Mesothelial cell of epicardium (in vitro differentiated cells): ENCODE results near the gene PKD2. TPM values are rescaled to one million over a fixed set of nuclear protein-coding genes. Genes with fewer than 3 reads are reported as not detected.
A peak's percentile ranks its signal among the peaks of the same experiment; 100 is the strongest.

Experiments
- DNase-seq, 2 experiments: peaks; one replicate each; pipeline ENCODE4 v3.0.0; 2021; ENCODE audit warnings: low spot score in 2 of 2; ENCODE audit not compliant: unreplicated experiment in 2 of 2
- H3K27ac Mint-ChIP-seq: 2 replicates; pipeline ENCODE4 v1.8.0; 2021; ENCODE audit warnings: mixed read lengths
- H3K27me3 Mint-ChIP-seq: 2 replicates; pipeline ENCODE4 v1.8.0; 2021; ENCODE audit warnings: low read depth, mixed read lengths
- H3K36me3 Mint-ChIP-seq: 2 replicates; pipeline ENCODE4 v1.8.0; 2021; ENCODE audit warnings: mixed read lengths
- H3K4me1 Mint-ChIP-seq: 2 replicates; pipeline ENCODE4 v1.8.0; 2021; ENCODE audit warnings: mixed read lengths
- H3K4me3 Mint-ChIP-seq: 2 replicates; pipeline ENCODE4 v1.8.0; 2021; ENCODE audit warnings: mild to moderate bottlenecking, moderate library complexity, mixed read lengths
- H3K9me3 Mint-ChIP-seq: 2 replicates; pipeline ENCODE4 v1.8.0; 2021; ENCODE audit warnings: mixed read lengths
- CTCF ChIP-seq: fragments of 200-600 bp; sonication (generic); IDR thresholded peaks from one replicate; pipeline ENCODE4 v1.5.0; 2021; ENCODE audit warnings: antibody characterized with exemption; ENCODE audit not compliant: unreplicated experiment
- total RNA-seq: library from RNA; stranded (reverse); gene quantifications from 3 replicates; pipeline ENCODE4 v1.2.1, GENCODE V29; 2021

PKD2 gene
- total RNA-seq, 1 donor from 2014 or later, result 65.7 TPM

- no peaks in the 10 kb centered on the region for H3K9me3 Mint-ChIP-seq
- no peak overlapping the region for H3K27ac Mint-ChIP-seq
- no peak for DNase-seq
- H3K36me3 Mint-ChIP-seq, result no peaks in the 10 kb centered on the region
- peaks cover 29% of the 10 kb centered on the region for H3K4me1 Mint-ChIP-seq
- no peak overlapping the region for H3K4me3 Mint-ChIP-seq
- H3K27me3 Mint-ChIP-seq, result peaks cover 7% of the 10 kb centered on the region
- TF ChIP-seq CTCF, result no peak
Observed at GRCh38 chr4:88005076-88005475, 2.4 kb upstream of the PKD2 start.

- Mint-ChIP-seq H3K9me3 (no peaks in the 10 kb centered on the region), H3K27ac (no peak overlapping the region), H3K36me3 (no peaks in the 10 kb centered on the region), H3K4me1 (peaks cover 36% of the 10 kb centered on the region), H3K27me3 (peaks cover 7% of the 10 kb centered on the region), H3K4me3 (peak overlapping the region; percentile 83)
- TF ChIP-seq CTCF, result no peak
- DNase-seq, result no peak
Observed at GRCh38 chr4:88005946-88006345, 1.5 kb upstream of the PKD2 start.

GRCh38 chr4:88006956-88007303, 505 bp upstream of the PKD2 start:
- Mint-ChIP-seq H3K4me3 (peak overlapping the region; percentile 83), H3K36me3 (no peaks in the 10 kb centered on the region), H3K27ac (peak overlapping the region; percentile 77), H3K9me3 (no peaks in the 10 kb centered on the region), H3K4me1 (peaks cover 44% of the 10 kb centered on the region), H3K27me3 (peaks cover 7% of the 10 kb centered on the region)
- no peak for DNase-seq
- TF ChIP-seq CTCF, result no peak

- Mint-ChIP-seq H3K27me3 (peaks cover 7% of the 10 kb centered on the region), H3K4me1 (peaks cover 49% of the 10 kb centered on the region), H3K36me3 (no peaks in the 10 kb centered on the region), H3K27ac (peak overlapping the region; percentile 94), H3K9me3 (no peaks in the 10 kb centered on the region), H3K4me3 (peak overlapping the region; percentile 81)
- DNase-seq, result peak; percentile 29 to 67
- TF ChIP-seq CTCF, result no peak
Observed at GRCh38 chr4:88008122-88008742, 797 bp downstream of the PKD2 start.

- Mint-ChIP-seq H3K4me1 (peaks cover 52% of the 10 kb centered on the region), H3K36me3 (no peaks in the 10 kb centered on the region), H3K4me3 (peak overlapping the region; percentile 81), H3K9me3 (no peaks in the 10 kb centered on the region), H3K27me3 (peaks cover 7% of the 10 kb centered on the region), H3K27ac (peak overlapping the region; percentile 94)
- DNase-seq, result no peak
- no peak for TF ChIP-seq CTCF
Observed at GRCh38 chr4:88008743-88009171, 1.3 kb downstream of the PKD2 start.

GRCh38 chr4:88009871-88010270, 2.4 kb downstream of the PKD2 start:
- DNase-seq, result no peak
- H3K9me3 Mint-ChIP-seq, result no peaks in the 10 kb centered on the region
- H3K27ac Mint-ChIP-seq, result no peak overlapping the region
- H3K4me1 Mint-ChIP-seq, result peaks cover 55% of the 10 kb centered on the region
- H3K36me3 Mint-ChIP-seq, result no peaks in the 10 kb centered on the region
- H3K27me3 Mint-ChIP-seq, result peaks cover 7% of the 10 kb centered on the region
- H3K4me3 Mint-ChIP-seq, result peak overlapping the region; percentile 42
- TF ChIP-seq CTCF, result no peak
